T-helper 1 cell treated with Interleukin-12 subunit alpha and Interleukin-12 subunit beta and Interleukin-4 antibody, amounts not matched to agents 30 μg/mL and 1 μg/mL, for 36 hours (primary cell): ENCODE data around the gene PPP1R12A.
"Not testable (repeated sequence)": the region's sequence is repeated elsewhere in the genome, so short reads cannot be mapped to it uniquely, and the experiment has no call there.

Experiments used
- H3K27ac Mint-ChIP-seq: one replicate; pipeline ENCODE4 v1.8.0; 2021; ENCODE audit warnings: mild to moderate bottlenecking, mixed read lengths
- H3K27me3 Mint-ChIP-seq: one replicate; pipeline ENCODE4 v1.8.0; 2021; ENCODE audit warnings: low read depth, mixed read lengths
- H3K36me3 Mint-ChIP-seq: one replicate; pipeline ENCODE4 v1.8.0; 2021; ENCODE audit warnings: low read depth, mixed read lengths
- H3K4me1 Mint-ChIP-seq: one replicate; pipeline ENCODE4 v1.8.0; 2021; ENCODE audit warnings: low read depth, mixed read lengths
- H3K4me3 Mint-ChIP-seq: one replicate; pipeline ENCODE4 v1.8.0; 2021; ENCODE audit warnings: mild to moderate bottlenecking, moderate library complexity, mixed read lengths
- H3K9me3 Mint-ChIP-seq: one replicate; pipeline ENCODE4 v1.8.0; 2021; ENCODE audit warnings: mixed read lengths

PPP1R12A gene

DNA sequence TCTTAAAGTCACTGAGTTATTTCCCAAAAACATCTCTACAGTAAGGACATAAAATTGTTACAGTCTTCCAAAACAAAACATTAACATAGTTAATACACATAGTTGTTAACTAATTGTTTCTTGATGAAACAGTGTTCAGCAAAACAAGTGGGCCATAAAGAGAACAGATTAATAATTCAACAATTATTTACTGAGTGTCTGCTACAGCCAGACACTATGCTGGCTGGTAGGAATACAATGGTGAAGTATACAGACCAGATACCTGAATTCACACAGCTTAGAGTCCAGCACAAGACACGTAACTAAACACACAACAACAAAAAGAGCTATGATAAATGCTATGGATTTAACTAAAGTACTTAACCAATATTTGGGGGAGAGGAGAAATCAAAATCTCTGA is 47.0 kb downstream of the PPP1R12A start:
- H3K36me3 Mint-ChIP-seq = peaks cover 3% of the 10 kb centered on the region
- H3K4me1 Mint-ChIP-seq = peaks cover 20% of the 10 kb centered on the region
- H3K4me3 Mint-ChIP-seq = no peak overlapping the region
- H3K9me3 Mint-ChIP-seq = no peaks in the 10 kb centered on the region
- H3K27ac Mint-ChIP-seq = no peak overlapping the region
- no peaks in the 10 kb centered on the region for H3K27me3 Mint-ChIP-seq

DNA sequence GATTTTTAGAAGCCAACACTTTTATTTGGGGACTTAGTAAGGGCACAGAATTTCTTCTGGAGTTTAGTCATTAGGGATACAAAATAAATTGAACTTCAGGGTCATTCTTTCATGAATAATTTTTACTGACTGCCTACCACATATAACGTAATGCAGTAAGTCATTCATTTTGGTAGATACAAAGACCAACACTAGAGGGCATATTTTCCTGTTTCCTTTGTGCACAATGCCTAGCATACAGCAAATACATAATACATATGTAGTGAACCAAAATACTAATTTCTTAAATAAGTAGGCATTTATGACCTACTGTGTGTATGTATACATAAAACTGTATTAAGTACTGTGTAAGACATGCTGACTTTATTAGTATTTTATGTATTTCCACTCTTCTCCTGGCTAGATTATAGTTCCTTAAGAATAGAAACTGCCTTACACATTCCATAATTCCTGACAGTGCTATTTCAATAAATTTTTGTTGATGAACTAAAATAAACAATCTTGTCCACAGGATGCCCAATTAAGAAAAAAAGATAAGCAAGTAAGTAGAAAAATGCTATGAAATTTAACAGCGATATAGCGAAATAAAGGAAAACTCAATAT is 47.9 kb downstream of the PPP1R12A start:
- no peak overlapping the region for H3K27ac Mint-ChIP-seq
- peaks cover 27% of the 10 kb centered on the region for H3K4me1 Mint-ChIP-seq
- no peaks in the 10 kb centered on the region for H3K27me3 Mint-ChIP-seq
- no peak overlapping the region for H3K4me3 Mint-ChIP-seq
- H3K9me3 Mint-ChIP-seq = no peaks in the 10 kb centered on the region
- H3K36me3 Mint-ChIP-seq = peaks cover 3% of the 10 kb centered on the region

DNA sequence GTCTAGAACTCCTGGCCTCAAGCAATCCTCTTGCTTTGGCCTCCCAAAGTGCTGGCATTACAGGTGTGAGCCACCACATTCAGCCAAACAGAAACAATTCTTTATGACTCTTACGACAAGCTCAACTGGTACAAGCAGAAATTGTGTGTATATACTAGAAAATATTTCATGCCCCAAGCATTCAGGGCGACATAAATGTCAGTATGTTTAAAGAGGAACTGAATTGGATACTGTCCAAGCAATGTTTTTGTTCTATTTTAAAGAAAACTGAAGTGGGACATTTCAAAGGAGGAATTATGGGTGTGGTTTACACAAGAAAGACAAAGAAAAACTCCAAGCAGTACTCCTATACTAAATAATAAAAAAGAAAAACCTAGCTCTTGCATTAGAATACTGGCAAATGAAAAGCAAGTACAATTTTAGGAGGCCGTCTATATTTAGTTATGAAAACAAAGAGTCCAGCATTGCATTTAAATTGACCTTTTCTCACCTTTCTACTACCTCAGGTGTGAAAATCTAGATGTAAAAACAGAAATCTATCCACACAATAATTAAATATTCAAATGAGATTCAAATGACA is 48.9 kb downstream of the PPP1R12A start:
- no peaks in the 10 kb centered on the region for H3K27me3 Mint-ChIP-seq
- H3K36me3 Mint-ChIP-seq = peaks cover 1% of the 10 kb centered on the region
- H3K9me3 Mint-ChIP-seq = no peaks in the 10 kb centered on the region
- no peak overlapping the region for H3K27ac Mint-ChIP-seq
- H3K4me1 Mint-ChIP-seq = peaks cover 34% of the 10 kb centered on the region
- H3K4me3 Mint-ChIP-seq = no peak overlapping the region

DNA sequence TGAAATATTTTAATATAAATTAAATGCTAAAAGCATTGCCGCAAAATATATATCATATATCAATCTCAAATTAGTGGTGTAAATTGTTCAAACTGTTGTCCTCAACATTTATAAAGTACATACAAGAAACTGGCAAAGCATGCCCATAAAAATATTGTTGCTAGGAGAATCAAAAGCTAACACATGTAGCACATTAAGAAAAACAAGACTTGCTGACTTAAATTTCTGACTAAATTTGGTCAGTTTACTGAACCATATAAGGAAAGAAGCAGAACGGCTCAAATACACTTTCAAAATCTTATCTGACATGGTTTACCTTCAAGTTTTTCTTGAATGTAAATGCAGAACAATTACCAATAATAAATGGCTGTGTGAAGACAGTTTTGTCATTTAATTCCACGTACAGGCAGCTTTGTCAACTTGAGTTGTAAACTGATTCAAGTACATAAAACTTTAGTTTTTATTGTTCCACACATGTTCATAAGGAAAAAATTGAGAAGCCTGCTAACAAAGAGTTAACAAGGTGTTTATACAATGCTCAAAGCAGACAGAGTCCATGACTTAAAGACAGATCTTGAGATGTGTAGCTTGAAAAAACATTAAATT is 50.4 kb downstream of the PPP1R12A start:
- H3K27me3 Mint-ChIP-seq = no peaks in the 10 kb centered on the region
- H3K9me3 Mint-ChIP-seq = no peaks in the 10 kb centered on the region
- peaks cover 2% of the 10 kb centered on the region for H3K36me3 Mint-ChIP-seq
- peaks cover 40% of the 10 kb centered on the region for H3K4me1 Mint-ChIP-seq
- H3K4me3 Mint-ChIP-seq = no peak overlapping the region
- H3K27ac Mint-ChIP-seq = no peak overlapping the region

DNA sequence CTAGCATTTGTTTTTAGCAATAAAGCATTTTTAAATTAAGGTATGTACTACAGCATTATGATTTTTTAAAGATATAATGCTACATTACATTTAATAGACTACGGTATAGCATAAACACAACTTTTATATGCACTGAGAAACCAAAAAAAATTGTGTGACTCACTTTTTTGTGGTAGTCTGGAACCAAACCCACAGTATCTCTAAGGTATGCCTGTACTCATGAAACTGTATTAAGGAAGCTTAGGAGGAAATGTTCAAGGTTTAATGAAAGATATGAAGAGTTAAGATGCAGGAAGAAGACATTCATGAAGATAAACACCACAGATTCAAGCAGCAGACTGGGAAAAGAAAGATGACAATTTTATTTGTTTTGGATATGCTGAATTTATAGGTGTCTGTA is 51.7 kb downstream of the PPP1R12A start:
- Mint-ChIP-seq H3K4me1 (peaks cover 39% of the 10 kb centered on the region), H3K27me3 (no peaks in the 10 kb centered on the region), H3K4me3 (no peak overlapping the region), H3K9me3 (no peaks in the 10 kb centered on the region), H3K27ac (no peak overlapping the region), H3K36me3 (peaks cover 3% of the 10 kb centered on the region)

DNA sequence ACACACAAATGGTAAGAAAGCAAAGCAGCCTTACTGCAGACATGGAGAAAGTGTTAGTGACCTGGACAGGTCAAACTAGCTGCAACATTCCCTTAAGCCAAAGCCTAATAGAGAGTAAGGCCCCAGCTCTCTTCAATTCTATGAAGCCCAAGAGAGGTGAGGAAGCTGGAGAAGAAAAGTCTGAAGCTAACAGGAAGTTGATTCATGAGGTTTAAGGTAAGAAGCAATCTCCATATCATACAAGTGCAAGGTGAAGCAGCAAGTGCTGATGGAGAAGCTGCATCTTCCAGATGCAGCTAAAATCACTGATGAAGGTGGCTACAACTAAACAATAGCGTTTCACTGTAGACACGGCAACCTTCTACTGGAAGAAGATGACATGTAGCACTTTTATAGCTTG is 53.5 kb downstream of the PPP1R12A start:
- H3K4me1 Mint-ChIP-seq = peaks cover 30% of the 10 kb centered on the region

DNA sequence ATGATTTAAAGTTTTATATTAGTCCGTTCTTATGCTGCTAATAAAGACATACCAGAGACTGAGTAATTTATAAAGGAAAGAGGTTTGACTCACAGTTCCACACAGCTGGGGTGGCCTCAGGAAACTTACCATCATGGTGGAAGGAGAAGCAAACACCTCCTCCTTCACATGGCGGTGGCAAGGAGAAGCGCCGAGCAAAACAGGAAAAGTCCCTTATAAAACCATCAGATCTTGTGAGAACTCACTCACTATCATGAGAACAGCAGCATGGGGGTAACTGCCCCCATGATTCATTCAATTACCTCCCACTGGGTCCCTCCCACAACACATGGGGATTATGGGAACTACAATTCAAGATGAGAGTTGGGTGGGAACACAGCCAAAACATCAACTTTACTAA is 56.4 kb downstream of the PPP1R12A start:
- H3K4me1 Mint-ChIP-seq = peaks cover 34% of the 10 kb centered on the region
- H3K27me3 Mint-ChIP-seq, H3K27ac Mint-ChIP-seq, H3K9me3 Mint-ChIP-seq, H3K4me3 Mint-ChIP-seq, H3K36me3 Mint-ChIP-seq: not testable (repeated sequence)

More for the DNA sequence above, 53.5 kb downstream of the PPP1R12A start:
- H3K9me3 Mint-ChIP-seq = no peaks in the 10 kb centered on the region
- H3K27ac Mint-ChIP-seq = no peak overlapping the region
- H3K36me3 Mint-ChIP-seq = peaks cover 4% of the 10 kb centered on the region
- H3K4me3 Mint-ChIP-seq = no peak overlapping the region
- H3K27me3 Mint-ChIP-seq = no peaks in the 10 kb centered on the region

DNA sequence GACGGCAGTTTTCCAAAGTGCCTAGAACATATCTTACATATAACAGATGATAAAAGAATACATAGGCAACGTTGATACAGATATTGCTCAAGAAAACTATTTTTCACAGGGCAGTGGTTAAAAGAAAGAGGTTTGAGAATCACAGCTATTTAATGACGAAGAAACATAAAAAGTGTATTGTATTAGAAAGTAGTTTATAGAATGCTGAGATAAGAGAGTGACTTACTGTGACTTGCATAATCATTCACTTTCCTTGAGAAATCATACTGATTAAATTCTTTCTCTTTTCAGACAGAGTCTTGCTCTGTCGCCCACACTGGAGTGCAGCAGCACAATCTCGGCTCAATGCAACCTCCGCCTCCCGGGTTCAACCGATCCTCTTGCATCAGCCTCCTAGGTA is 57.7 kb downstream of the PPP1R12A start:
- H3K4me1 Mint-ChIP-seq = peaks cover 31% of the 10 kb centered on the region
- no peak overlapping the region for H3K27ac Mint-ChIP-seq

DNA sequence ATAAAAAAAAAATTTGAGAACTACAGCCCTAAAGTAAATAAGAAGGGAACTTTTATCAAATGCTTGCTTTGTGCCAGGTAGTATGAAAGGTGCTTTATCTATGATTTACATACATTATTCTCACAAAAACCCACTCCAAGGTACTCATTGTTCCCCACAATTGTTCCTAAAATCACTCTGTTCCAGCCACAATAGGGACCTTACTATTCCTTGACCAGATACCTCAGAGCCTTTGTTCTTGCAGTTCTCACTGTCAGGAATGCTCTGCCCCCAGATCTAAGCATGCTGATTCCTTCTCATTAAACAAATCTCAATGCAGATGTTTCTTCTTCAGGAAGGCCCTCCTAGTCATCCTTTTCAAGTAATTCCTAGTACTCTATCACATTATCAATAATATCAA is 60.2 kb downstream of the PPP1R12A start:
- Mint-ChIP-seq H3K27me3 (no peaks in the 10 kb centered on the region), H3K4me1 (peaks cover 14% of the 10 kb centered on the region), H3K27ac (no peak overlapping the region), H3K36me3 (peaks cover 29% of the 10 kb centered on the region), H3K4me3 (no peak overlapping the region), H3K9me3 (no peaks in the 10 kb centered on the region)

More for the DNA sequence above, 57.7 kb downstream of the PPP1R12A start:
- Mint-ChIP-seq H3K9me3 (no peaks in the 10 kb centered on the region), H3K4me3 (no peak overlapping the region), H3K27me3 (no peaks in the 10 kb centered on the region), H3K36me3 (peaks cover 14% of the 10 kb centered on the region)

DNA sequence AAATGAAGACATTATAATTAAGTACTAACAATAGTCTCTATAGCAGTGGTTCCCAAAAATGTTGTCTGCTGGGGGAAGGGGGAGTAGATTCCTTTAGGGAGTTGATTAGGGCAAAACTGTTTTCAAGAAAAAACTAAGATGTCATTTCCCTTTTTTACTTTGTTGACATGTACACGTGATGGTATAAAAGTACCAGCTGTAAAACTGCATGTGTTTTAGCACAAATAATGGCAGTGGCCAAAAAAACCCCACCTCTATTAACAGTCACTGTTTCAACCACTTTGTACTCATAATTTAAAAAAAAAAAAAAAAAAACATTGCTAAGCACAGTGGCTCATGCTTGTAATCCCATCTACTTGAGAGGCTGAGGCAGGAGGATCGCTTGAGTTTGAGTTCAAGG is 61.7 kb downstream of the PPP1R12A start:
- Mint-ChIP-seq H3K27ac (no peak overlapping the region), H3K4me1 (peaks cover 15% of the 10 kb centered on the region), H3K4me3 (no peak overlapping the region), H3K36me3 (peaks cover 39% of the 10 kb centered on the region), H3K27me3 (no peaks in the 10 kb centered on the region), H3K9me3 (no peaks in the 10 kb centered on the region)

DNA sequence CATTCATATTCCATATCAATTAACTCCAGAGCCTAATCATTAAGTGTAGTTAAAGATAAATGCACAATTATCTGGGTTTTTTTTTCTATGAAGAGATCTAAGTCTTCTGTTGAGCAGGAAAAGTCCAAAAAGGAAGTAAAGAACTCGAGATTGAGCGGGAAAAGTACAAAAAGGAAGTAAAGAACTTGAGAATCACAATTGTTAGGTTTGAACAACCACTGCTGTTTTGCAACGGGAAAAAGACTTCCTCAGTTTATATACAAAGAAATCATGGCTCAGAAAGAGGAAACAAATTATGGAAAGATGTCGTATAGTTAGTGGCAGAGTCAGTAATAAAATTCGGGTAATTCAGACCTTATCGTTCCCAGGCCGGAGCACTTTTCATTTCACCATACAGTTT is 63.3 kb downstream of the PPP1R12A start:
- H3K27me3 Mint-ChIP-seq = no peaks in the 10 kb centered on the region
- peaks cover 2% of the 10 kb centered on the region for H3K9me3 Mint-ChIP-seq
- no peak overlapping the region for H3K4me3 Mint-ChIP-seq
- no peak overlapping the region for H3K27ac Mint-ChIP-seq
- peaks cover 46% of the 10 kb centered on the region for H3K36me3 Mint-ChIP-seq
- peaks cover 15% of the 10 kb centered on the region for H3K4me1 Mint-ChIP-seq

DNA sequence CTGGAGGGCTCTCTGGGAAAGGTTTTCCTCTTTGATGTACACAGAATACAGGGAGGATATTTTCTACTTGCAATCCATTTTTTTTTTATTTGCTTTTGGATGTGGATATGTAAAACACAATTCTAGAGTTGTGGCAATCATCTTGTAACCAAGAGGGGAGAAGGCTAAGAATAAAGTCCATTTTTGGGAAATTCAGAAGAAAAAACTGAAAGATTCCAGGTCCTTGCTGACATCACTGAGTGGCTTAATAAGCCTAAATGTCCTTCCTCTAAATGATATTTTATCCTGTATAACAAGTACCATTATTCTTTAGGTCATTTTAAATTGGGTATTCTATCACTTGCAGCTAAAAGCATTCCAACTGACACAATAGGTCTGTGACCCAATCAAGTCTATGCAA is 64.0 kb downstream of the PPP1R12A start:
- Mint-ChIP-seq H3K4me1 (peaks cover 11% of the 10 kb centered on the region), H3K36me3 (peaks cover 51% of the 10 kb centered on the region), H3K27ac (no peak overlapping the region), H3K4me3 (no peak overlapping the region), H3K9me3 (peaks cover 8% of the 10 kb centered on the region), H3K27me3 (no peaks in the 10 kb centered on the region)

DNA sequence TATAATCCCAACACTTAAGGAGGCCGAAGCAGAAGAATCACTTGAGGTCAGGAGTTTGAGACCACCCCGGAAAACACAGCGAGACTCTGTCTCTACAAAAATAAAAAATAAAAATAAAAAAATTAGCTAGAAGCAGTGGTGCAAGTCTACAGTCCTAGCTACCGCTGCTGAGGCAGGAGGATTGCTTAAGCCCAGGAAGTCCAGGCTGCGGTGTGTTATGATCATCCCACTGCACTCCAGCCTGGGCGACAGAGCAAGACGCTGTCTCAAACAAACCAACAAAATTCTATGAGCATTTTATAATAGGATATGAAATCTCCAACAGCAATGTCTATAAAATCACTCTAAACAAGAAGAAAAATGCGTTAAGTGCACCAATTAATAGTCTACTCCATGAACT is 75.3 kb downstream of the PPP1R12A start:
- Mint-ChIP-seq H3K27ac (no peak overlapping the region), H3K4me3 (no peak overlapping the region), H3K36me3 (peaks cover 41% of the 10 kb centered on the region), H3K27me3 (no peaks in the 10 kb centered on the region), H3K9me3 (peaks cover 9% of the 10 kb centered on the region), H3K4me1 (peaks cover 12% of the 10 kb centered on the region)

DNA sequence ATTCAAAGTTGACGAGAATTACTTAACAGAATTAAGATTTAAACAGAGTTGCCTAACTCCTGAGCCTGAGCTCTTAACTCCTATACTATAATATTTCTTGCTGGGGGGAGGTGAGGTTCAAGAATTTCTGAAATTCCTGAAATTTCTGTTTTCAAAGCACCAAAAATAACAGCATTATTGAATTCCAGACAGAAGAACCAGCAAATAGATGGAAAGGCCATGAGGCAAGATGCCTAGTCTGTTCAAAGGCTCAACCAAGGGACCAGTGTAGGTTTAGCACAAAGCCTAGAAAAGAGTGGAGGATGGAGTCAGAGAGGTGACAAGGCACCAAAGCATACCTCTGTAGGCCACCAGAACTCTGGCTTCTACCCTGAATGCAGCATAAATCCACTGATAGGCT is 76.4 kb downstream of the PPP1R12A start:
- H3K36me3 Mint-ChIP-seq = peaks cover 39% of the 10 kb centered on the region
- no peak overlapping the region for H3K4me3 Mint-ChIP-seq
- H3K27ac Mint-ChIP-seq = no peak overlapping the region
- H3K9me3 Mint-ChIP-seq = peaks cover 9% of the 10 kb centered on the region
- no peaks in the 10 kb centered on the region for H3K27me3 Mint-ChIP-seq
- H3K4me1 Mint-ChIP-seq = peaks cover 6% of the 10 kb centered on the region

DNA sequence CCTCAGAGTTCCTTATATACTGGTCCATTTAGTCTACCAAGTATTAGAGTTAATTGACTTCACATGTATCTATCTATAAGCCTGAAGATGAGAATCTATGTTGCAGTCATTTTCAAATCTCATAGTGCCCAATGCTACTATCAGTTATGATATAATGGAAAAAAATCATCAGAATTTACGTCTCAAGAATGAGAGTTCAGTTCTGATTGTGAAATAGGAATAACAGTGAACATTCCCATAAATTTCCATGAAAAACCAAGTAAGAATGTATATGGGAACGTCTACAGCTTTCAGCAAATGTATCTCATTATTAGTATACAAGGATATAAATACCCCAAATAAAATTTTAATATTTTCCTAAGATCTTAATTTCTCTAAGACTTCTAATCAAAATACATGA is 77.2 kb downstream of the PPP1R12A start:
- Mint-ChIP-seq H3K27me3 (no peaks in the 10 kb centered on the region), H3K36me3 (peaks cover 32% of the 10 kb centered on the region)

More for the DNA sequence above, 77.2 kb downstream of the PPP1R12A start:
- H3K4me3 Mint-ChIP-seq = no peak overlapping the region
- peaks cover 6% of the 10 kb centered on the region for H3K4me1 Mint-ChIP-seq
- H3K9me3 Mint-ChIP-seq = peaks cover 6% of the 10 kb centered on the region
- no peak overlapping the region for H3K27ac Mint-ChIP-seq
